Measurements from ENCODE around the gene KRTAP10-5. TPM values are rescaled to one million over a fixed set of nuclear protein-coding genes. Genes with fewer than 3 reads are reported as not detected.
"Not testable (repeated sequence)": the region's sequence is repeated elsewhere in the genome, so short reads cannot be mapped to it uniquely, and the experiment has no call there.

The KRTAP10-5 gene
- total RNA-seq, 2 experiments from 2014 or later: not detected

GRCh38 chr21:44606495-44606894 is 26.1 kb upstream of the KRTAP10-5 start:
- Mint-ChIP-seq H3K9me3 (peaks cover 20% of the 10 kb centered on the region), H3K36me3 (ENCODE audit: low read depth) (no peaks in the 10 kb centered on the region), H3K27ac (no peak overlapping the region), H3K4me3 (no peak overlapping the region), H3K4me1 (ENCODE audit: low read depth) (no peaks in the 10 kb centered on the region), H3K27me3 (ENCODE audit: low read depth) (no peaks in the 10 kb centered on the region)
- CTCF ChIA-PET: no interaction called here
- intact Hi-C loops (cut with micrococcal nuclease): no loop called here
- no peak for DNase-seq

GRCh38 chr21:44603911-44604310 is 23.5 kb upstream of the KRTAP10-5 start:
- no peak overlapping the region for H3K27ac Mint-ChIP-seq
- intact Hi-C loops (cut with micrococcal nuclease): no loop called here
- H3K27me3 Mint-ChIP-seq (ENCODE audit: low read depth): no peaks in the 10 kb centered on the region
- H3K36me3 Mint-ChIP-seq (ENCODE audit: low read depth): no peaks in the 10 kb centered on the region
- CTCF ChIA-PET: no interaction called here
- DNase-seq: no peak
- H3K9me3 Mint-ChIP-seq: peaks cover 2% of the 10 kb centered on the region
- no peaks in the 10 kb centered on the region for H3K4me1 Mint-ChIP-seq (ENCODE audit: low read depth)
- H3K4me3 Mint-ChIP-seq: no peak overlapping the region

- Mint-ChIP-seq H3K27ac (no peak overlapping the region), H3K27me3 (ENCODE audit: low read depth) (no peaks in the 10 kb centered on the region), H3K4me1 (ENCODE audit: low read depth) (no peaks in the 10 kb centered on the region), H3K4me3 (no peak overlapping the region), H3K9me3 (peaks cover 5% of the 10 kb centered on the region), H3K36me3 (ENCODE audit: low read depth) (no peaks in the 10 kb centered on the region)
- intact Hi-C loops (cut with micrococcal nuclease): no loop called here
- no peak for DNase-seq
- CTCF ChIA-PET: no interaction called here
Observed at GRCh38 chr21:44603109-44603875, 22.9 kb upstream of the KRTAP10-5 start.

GRCh38 chr21:44602463-44602850 is 22.1 kb upstream of the KRTAP10-5 start:
- CTCF ChIA-PET: interaction anchor here (1.4 kb wide), 1 partner anchor 17 kb away, joined by 3 read pairs; no protein-coding TSS in a partner anchor
- Mint-ChIP-seq H3K27ac (no peak overlapping the region), H3K9me3 (peaks cover 5% of the 10 kb centered on the region), H3K27me3 (ENCODE audit: low read depth) (no peaks in the 10 kb centered on the region), H3K4me3 (no peak overlapping the region), H3K4me1 (ENCODE audit: low read depth) (no peaks in the 10 kb centered on the region), H3K36me3 (ENCODE audit: low read depth) (no peaks in the 10 kb centered on the region)
- DNase-seq: no peak
- intact Hi-C loops (cut with micrococcal nuclease): no loop called here

- DNase-seq: no peak
- H3K4me3 Mint-ChIP-seq: no peak overlapping the region
- H3K4me1 Mint-ChIP-seq (ENCODE audit: low read depth): no peaks in the 10 kb centered on the region
- H3K27ac Mint-ChIP-seq: no peak overlapping the region
- H3K9me3 Mint-ChIP-seq: peaks cover 5% of the 10 kb centered on the region
- intact Hi-C loops (cut with micrococcal nuclease): no loop called here
- H3K36me3 Mint-ChIP-seq (ENCODE audit: low read depth): no peaks in the 10 kb centered on the region
- CTCF ChIA-PET: interaction anchor here (1.4 kb wide), 1 partner anchor 18 kb away, joined by 3 read pairs; no protein-coding TSS in a partner anchor
- H3K27me3 Mint-ChIP-seq (ENCODE audit: low read depth): no peaks in the 10 kb centered on the region
Observed at GRCh38 chr21:44601596-44602462, 21.4 kb upstream of the KRTAP10-5 start.

- H3K9me3 Mint-ChIP-seq; H3K27ac Mint-ChIP-seq; H3K36me3 Mint-ChIP-seq (ENCODE audit: low read depth); DNase-seq; H3K4me1 Mint-ChIP-seq (ENCODE audit: low read depth); H3K4me3 Mint-ChIP-seq; intact Hi-C loops (cut with micrococcal nuclease); H3K27me3 Mint-ChIP-seq (ENCODE audit: low read depth): not testable (repeated sequence)
- CTCF ChIA-PET: interaction anchor here (1.4 kb wide), 1 partner anchor 19 kb away, joined by 3 read pairs; no protein-coding TSS in a partner anchor
Observed at GRCh38 chr21:44601091-44601490, 20.7 kb upstream of the KRTAP10-5 start.

GRCh38 chr21:44600118-44600978 is 19.9 kb upstream of the KRTAP10-5 start, which contains the start of gene KRTAP10-7:
KRTAP10-7 (plus strand) TSS chr21:44600597; CDS start chr21:44600622, 25 bp downstream.
- H3K36me3 Mint-ChIP-seq (ENCODE audit: low read depth); H3K9me3 Mint-ChIP-seq; H3K27ac Mint-ChIP-seq; H3K4me1 Mint-ChIP-seq (ENCODE audit: low read depth); CTCF ChIA-PET; DNase-seq; H3K4me3 Mint-ChIP-seq; H3K27me3 Mint-ChIP-seq (ENCODE audit: low read depth); intact Hi-C loops (cut with micrococcal nuclease): not testable (repeated sequence)

- Mint-ChIP-seq H3K27ac (no peak overlapping the region), H3K9me3 (peaks cover 5% of the 10 kb centered on the region), H3K4me3 (no peak overlapping the region), H3K36me3 (ENCODE audit: low read depth) (no peaks in the 10 kb centered on the region), H3K4me1 (ENCODE audit: low read depth) (no peaks in the 10 kb centered on the region), H3K27me3 (ENCODE audit: low read depth) (no peaks in the 10 kb centered on the region)
- intact Hi-C loops (cut with micrococcal nuclease): no loop called here
- CTCF ChIA-PET: no interaction called here
- DNase-seq: no peak
Observed at GRCh38 chr21:44599264-44600029, 19.0 kb upstream of the KRTAP10-5 start.

GRCh38 chr21:44598061-44598460 is 17.7 kb upstream of the KRTAP10-5 start:
- peaks cover 5% of the 10 kb centered on the region for H3K9me3 Mint-ChIP-seq
- H3K4me1 Mint-ChIP-seq (ENCODE audit: low read depth): no peaks in the 10 kb centered on the region
- H3K36me3 Mint-ChIP-seq (ENCODE audit: low read depth): no peaks in the 10 kb centered on the region
- DNase-seq: no peak
- H3K27me3 Mint-ChIP-seq (ENCODE audit: low read depth): no peaks in the 10 kb centered on the region
- intact Hi-C loops (cut with micrococcal nuclease): no loop called here
- H3K27ac Mint-ChIP-seq: peak overlapping the region; percentile 7
- CTCF ChIA-PET: no interaction called here
- no peak overlapping the region for H3K4me3 Mint-ChIP-seq

- no peak overlapping the region for H3K4me3 Mint-ChIP-seq
- CTCF ChIA-PET: interaction anchor here (0.6 to 1.6 kb wide), 3 partner anchors 86 to 197 kb away, joined by 3 to 5 read pairs (median 3); no protein-coding TSS in a partner anchor
- H3K4me1 Mint-ChIP-seq (ENCODE audit: low read depth): no peaks in the 10 kb centered on the region
- intact Hi-C loops (cut with micrococcal nuclease): no loop called here
- no peaks in the 10 kb centered on the region for H3K36me3 Mint-ChIP-seq (ENCODE audit: low read depth)
- H3K27ac Mint-ChIP-seq: no peak overlapping the region
- no peak for DNase-seq
- H3K9me3 Mint-ChIP-seq: peaks cover 5% of the 10 kb centered on the region
- H3K27me3 Mint-ChIP-seq (ENCODE audit: low read depth): no peaks in the 10 kb centered on the region
Observed at GRCh38 chr21:44596068-44596725, 15.8 kb upstream of the KRTAP10-5 start.

GRCh38 chr21:44595524-44595923 is 15.1 kb upstream of the KRTAP10-5 start:
- H3K27ac Mint-ChIP-seq: no peak overlapping the region
- H3K9me3 Mint-ChIP-seq: peaks cover 5% of the 10 kb centered on the region
- no peak overlapping the region for H3K4me3 Mint-ChIP-seq
- CTCF ChIA-PET: interaction anchor here (0.6 to 1.6 kb wide), 3 partner anchors 85 to 198 kb away, joined by 3 to 5 read pairs (median 3); no protein-coding TSS in a partner anchor
- DNase-seq: no peak
- no peaks in the 10 kb centered on the region for H3K36me3 Mint-ChIP-seq (ENCODE audit: low read depth)
- intact Hi-C loops (cut with micrococcal nuclease): no loop called here
- no peaks in the 10 kb centered on the region for H3K27me3 Mint-ChIP-seq (ENCODE audit: low read depth)
- no peaks in the 10 kb centered on the region for H3K4me1 Mint-ChIP-seq (ENCODE audit: low read depth)
